Thoracic aorta (tissue), 2 donors: ENCODE results near the gene KLK10. TPM values are rescaled to one million over a fixed set of nuclear protein-coding genes. Genes with fewer than 3 reads are reported as not detected.

Source experiments
- ATAC-seq: fragments of 150-250 bp; one replicate; pipeline ENCODE4 v1.8.0; 2017; ENCODE audit warnings: low read depth; ENCODE audit not compliant: insufficient number of reproducible peaks, low FRiP score
- DNase-seq: peaks from one replicate; pipeline ENCODE4 v3.0.0-alpha.2; 2020; ENCODE audit warnings: low spot score
- H3K27ac ChIP-seq, 2 donors: fragments of 200-600 bp; sonication (generic); 1 replicate in 1 of 2; 2 replicates in 1 of 2; pipeline ENCODE4 v1.5.1; 2016; ENCODE audit warnings: mild to moderate bottlenecking in 2 of 2, moderate library complexity in 2 of 2
- H3K27me3 ChIP-seq: fragments of 200-600 bp; sonication (generic); replicated peaks from 2 replicates; pipeline ENCODE4 v1.6.0; 2016; ENCODE audit warnings: mild to moderate bottlenecking; ENCODE audit not compliant: insufficient read depth
- H3K36me3 ChIP-seq: fragments of 200-600 bp; sonication (generic); one replicate; pipeline ENCODE4 v1.5.1; 2016
- H3K4me1 ChIP-seq, 2 donors: fragments of 200-600 bp; sonication (generic); 1 replicate in 1 of 2; 2 replicates in 1 of 2; pipeline versions ENCODE4 v1.5.1 to v1.6.0; 2016; ENCODE audit warnings: low read depth in 2 of 2, mild to moderate bottlenecking in 1 of 2; ENCODE audit not compliant: control insufficient read depth in 1 of 2
- H3K4me3 ChIP-seq: fragments of 200-600 bp; sonication (generic); 2 replicates; pipeline ENCODE4 v1.5.1; 2016; ENCODE audit warnings: mild to moderate bottlenecking
- H3K9me3 ChIP-seq: fragments of 200-600 bp; sonication (generic); 2 replicates; pipeline ENCODE4 v1.5.1; 2016
- CTCF ChIP-seq: fragments of 200-600 bp; sonication (generic); IDR thresholded peaks from one replicate; pipeline ENCODE4 v1.5.1; 2019; ENCODE audit warnings: antibody characterized with exemption
- total RNA-seq, 2 donors: library from RNA; depleted of rRNA; stranded (reverse); fragments of >200 nt; gene quantifications; one replicate each; pipeline versions ENCODE4 v1.1.0 to v1.2.3, GENCODE V29; 2016

Gene KLK10
- total RNA-seq, 2 donors from 2014 or later = not detected

DNA sequence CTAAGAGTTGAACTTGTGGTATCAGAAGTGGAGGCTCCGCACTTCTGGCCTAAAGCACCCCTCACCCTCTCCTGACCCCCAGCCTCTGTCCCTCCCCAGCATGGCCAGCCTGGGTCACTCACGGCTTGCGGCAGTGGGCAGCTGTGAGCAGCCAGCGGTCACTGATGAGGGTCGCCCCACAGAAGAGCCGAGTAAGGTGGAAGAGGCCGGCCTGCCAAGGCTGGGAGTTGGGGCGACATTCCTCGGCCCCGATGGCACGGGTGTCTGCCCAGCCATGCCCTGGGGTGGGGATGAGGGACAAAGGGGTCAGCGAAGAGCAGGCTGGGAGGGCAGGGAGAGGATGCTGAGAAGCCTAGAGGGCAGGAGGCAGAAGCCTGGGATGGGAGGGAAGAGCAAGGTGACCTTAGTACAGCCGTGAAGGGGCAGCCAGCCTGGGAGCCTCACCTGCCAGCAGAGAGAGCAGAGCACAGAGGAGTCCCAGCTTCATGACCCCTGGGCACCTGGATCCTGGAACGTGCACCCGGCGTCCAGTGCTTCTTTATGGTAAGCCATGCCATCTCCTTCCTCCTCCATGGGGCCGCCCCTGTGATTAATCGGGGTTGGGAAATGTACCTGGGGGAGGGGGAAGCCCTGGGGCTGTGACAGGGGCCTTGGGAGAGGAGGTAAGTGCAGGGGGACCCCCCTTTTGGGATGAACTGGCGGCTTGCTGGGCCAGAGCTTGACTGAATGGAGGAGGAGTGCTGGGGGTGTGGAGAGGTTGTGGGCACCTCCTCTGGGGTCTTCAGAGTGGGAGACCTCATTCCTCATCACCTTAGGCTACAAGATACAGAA is 10.2 kb downstream of the KLK10 start:
- no peaks in the 10 kb centered on the region for H3K9me3 ChIP-seq

GRCh38 chr19:51007488-51007887 is 12.0 kb downstream of the KLK10 start:
- ATAC-seq (no peak), DNase-seq (no peak)
- Histone ChIP-seq H3K36me3 (no peaks in the 10 kb centered on the region), H3K27ac (no peak overlapping the region), H3K9me3 (no peaks in the 10 kb centered on the region), H3K27me3 (no peaks in the 10 kb centered on the region), H3K4me3 (no peak overlapping the region), H3K4me1 (no peaks in the 10 kb centered on the region)
- no peak for TF ChIP-seq CTCF

More for the DNA sequence above, 10.2 kb downstream of the KLK10 start:
- no peak for ATAC-seq
- no peaks in the 10 kb centered on the region for H3K4me1 ChIP-seq
- no peaks in the 10 kb centered on the region for H3K36me3 ChIP-seq
- H3K27me3 ChIP-seq = no peaks in the 10 kb centered on the region
- no peak overlapping the region for H3K27ac ChIP-seq
- H3K4me3 ChIP-seq = no peak overlapping the region
- DNase-seq = no peak
- TF ChIP-seq CTCF = no peak

- no peaks in the 10 kb centered on the region for H3K36me3 ChIP-seq
- H3K27me3 ChIP-seq = no peaks in the 10 kb centered on the region
- no peaks in the 10 kb centered on the region for H3K4me1 ChIP-seq
- no peak overlapping the region for H3K4me3 ChIP-seq
- no peak for ATAC-seq
- TF ChIP-seq CTCF = no peak
- no peak overlapping the region for H3K27ac ChIP-seq
- no peak for DNase-seq
- no peaks in the 10 kb centered on the region for H3K9me3 ChIP-seq
Observed at GRCh38 chr19:51006406-51006805, 13.1 kb downstream of the KLK10 start.

- Histone ChIP-seq H3K36me3 (no peaks in the 10 kb centered on the region), H3K9me3 (no peaks in the 10 kb centered on the region), H3K27ac (no peak overlapping the region), H3K27me3 (no peaks in the 10 kb centered on the region), H3K4me1 (no peaks in the 10 kb centered on the region), H3K4me3 (no peak overlapping the region)
- ATAC-seq = no peak
- no peak for DNase-seq
- TF ChIP-seq CTCF = no peak
Observed at GRCh38 chr19:51005248-51005647, 14.3 kb downstream of the KLK10 start.

GRCh38 chr19:51003316-51003715 is 16.2 kb downstream of the KLK10 start:
- no peak for DNase-seq

More at GRCh38 chr19:51003316-51003715, 16.2 kb downstream of the KLK10 start:
- TF ChIP-seq CTCF = no peak
- no peaks in the 10 kb centered on the region for H3K4me1 ChIP-seq
- no peaks in the 10 kb centered on the region for H3K36me3 ChIP-seq
- H3K27ac ChIP-seq = no peak overlapping the region
- H3K9me3 ChIP-seq = no peaks in the 10 kb centered on the region
- H3K27me3 ChIP-seq = no peaks in the 10 kb centered on the region
- ATAC-seq = no peak
- no peak overlapping the region for H3K4me3 ChIP-seq
